ENCODE measurements around the gene ADCY1. TPM values are rescaled to one million over a fixed set of nuclear protein-coding genes. Genes with fewer than 3 reads are reported as not detected.

Gene ADCY1
- total and polyA plus RNA-seq, 3 experiments from 2014 or later: 0.79 to 1.3 TPM; not detected in 1

GRCh38 chr7:45586542-45587520 lies 12.7 kb downstream of the ADCY1 start:
- no peaks in the 10 kb centered on the region for H3K27me3 Mint-ChIP-seq
- no peaks in the 10 kb centered on the region for H3K36me3 Mint-ChIP-seq
- H3K4me3 Mint-ChIP-seq: no peak overlapping the region
- ChIA-PET POLR2A (no interaction called here), CTCF (no interaction called here)
- no peak for DNase-seq
- no peaks in the 10 kb centered on the region for H3K4me1 ChIP-seq (ENCODE audit: insufficient read depth, low read length)
- H3K4me3 ChIP-seq (ENCODE audit: low read length): no peak overlapping the region
- no peaks in the 10 kb centered on the region for H3K9me3 ChIP-seq (ENCODE audit: low read length)
- H3K27me3 ChIP-seq (ENCODE audit: insufficient read depth, low read length, poor library complexity, severe bottlenecking): no peaks in the 10 kb centered on the region
- no peak overlapping the region for H3K27ac Mint-ChIP-seq
- no peaks in the 10 kb centered on the region for H3K36me3 ChIP-seq (ENCODE audit: insufficient read depth, low read length)
- H3K9me3 Mint-ChIP-seq: no peaks in the 10 kb centered on the region
- H3K4me1 Mint-ChIP-seq: no peaks in the 10 kb centered on the region
- H3K27ac ChIP-seq (ENCODE audit: low read depth, low read length): no peak overlapping the region

- H3K27ac Mint-ChIP-seq: no peak overlapping the region
- Histone ChIP-seq H3K27me3 (ENCODE audit: insufficient read depth, low read length, poor library complexity, severe bottlenecking) (no peaks in the 10 kb centered on the region), H3K4me1 (ENCODE audit: insufficient read depth, low read length) (no peaks in the 10 kb centered on the region), H3K27ac (ENCODE audit: low read depth, low read length) (no peak overlapping the region), H3K36me3 (ENCODE audit: insufficient read depth, low read length) (no peaks in the 10 kb centered on the region), H3K9me3 (ENCODE audit: low read length) (no peaks in the 10 kb centered on the region), H3K4me3 (ENCODE audit: low read length) (no peak overlapping the region)
- H3K27me3 Mint-ChIP-seq: no peaks in the 10 kb centered on the region
- DNase-seq: no peak
- POLR2A ChIA-PET: no interaction called here
- no peaks in the 10 kb centered on the region for H3K9me3 Mint-ChIP-seq
- H3K4me3 Mint-ChIP-seq: no peak overlapping the region
- CTCF ChIA-PET: no interaction called here
- H3K36me3 Mint-ChIP-seq: no peaks in the 10 kb centered on the region
- H3K4me1 Mint-ChIP-seq: no peaks in the 10 kb centered on the region
Observed at GRCh38 chr7:45588466-45588865, 14.3 kb downstream of the ADCY1 start.

GRCh38 chr7:45589061-45589460 lies 14.9 kb downstream of the ADCY1 start:
- H3K9me3 ChIP-seq (ENCODE audit: low read length): no peaks in the 10 kb centered on the region
- H3K27ac ChIP-seq (ENCODE audit: low read depth, low read length): no peak overlapping the region
- DNase-seq: no peak
- Mint-ChIP-seq H3K4me3 (peak overlapping the region in 1 of 7 donors; percentile 38), H3K27me3 (no peaks in the 10 kb centered on the region), H3K4me1 (no peaks in the 10 kb centered on the region), H3K27ac (no peak overlapping the region), H3K9me3 (no peaks in the 10 kb centered on the region), H3K36me3 (no peaks in the 10 kb centered on the region)
- ChIA-PET CTCF (no interaction called here), POLR2A (no interaction called here)
- no peaks in the 10 kb centered on the region for H3K36me3 ChIP-seq (ENCODE audit: insufficient read depth, low read length)
- no peaks in the 10 kb centered on the region for H3K4me1 ChIP-seq (ENCODE audit: insufficient read depth, low read length)
- H3K27me3 ChIP-seq (ENCODE audit: insufficient read depth, low read length, poor library complexity, severe bottlenecking): no peaks in the 10 kb centered on the region
- H3K4me3 ChIP-seq (ENCODE audit: low read length): no peak overlapping the region

- H3K4me1 ChIP-seq (ENCODE audit: insufficient read depth, low read length): no peaks in the 10 kb centered on the region
- Mint-ChIP-seq H3K27ac (no peak overlapping the region), H3K9me3 (no peaks in the 10 kb centered on the region), H3K4me1 (no peaks in the 10 kb centered on the region), H3K36me3 (no peaks in the 10 kb centered on the region), H3K27me3 (no peaks in the 10 kb centered on the region), H3K4me3 (no peak overlapping the region)
- no peak for DNase-seq
- no peak overlapping the region for H3K4me3 ChIP-seq (ENCODE audit: low read length)
- POLR2A ChIA-PET: no interaction called here
- H3K27ac ChIP-seq (ENCODE audit: low read depth, low read length): no peak overlapping the region
- H3K27me3 ChIP-seq (ENCODE audit: insufficient read depth, low read length, poor library complexity, severe bottlenecking): no peaks in the 10 kb centered on the region
- CTCF ChIA-PET: no interaction called here
- no peaks in the 10 kb centered on the region for H3K36me3 ChIP-seq (ENCODE audit: insufficient read depth, low read length)
- H3K9me3 ChIP-seq (ENCODE audit: low read length): no peaks in the 10 kb centered on the region
Observed at GRCh38 chr7:45589915-45590678, 15.9 kb downstream of the ADCY1 start.

GRCh38 chr7:45590679-45591057 lies 16.5 kb downstream of the ADCY1 start:
- no peaks in the 10 kb centered on the region for H3K4me1 ChIP-seq (ENCODE audit: insufficient read depth, low read length)
- Mint-ChIP-seq H3K4me1 (no peaks in the 10 kb centered on the region), H3K36me3 (no peaks in the 10 kb centered on the region), H3K9me3 (no peaks in the 10 kb centered on the region), H3K4me3 (no peak overlapping the region), H3K27ac (no peak overlapping the region), H3K27me3 (no peaks in the 10 kb centered on the region)
- H3K27me3 ChIP-seq (ENCODE audit: insufficient read depth, low read length, poor library complexity, severe bottlenecking): no peaks in the 10 kb centered on the region
- H3K4me3 ChIP-seq (ENCODE audit: low read length): no peak overlapping the region
- POLR2A ChIA-PET: no interaction called here
- H3K9me3 ChIP-seq (ENCODE audit: low read length): no peaks in the 10 kb centered on the region
- no peak overlapping the region for H3K27ac ChIP-seq (ENCODE audit: low read depth, low read length)
- CTCF ChIA-PET: no interaction called here
- DNase-seq: no peak
- no peaks in the 10 kb centered on the region for H3K36me3 ChIP-seq (ENCODE audit: insufficient read depth, low read length)

GRCh38 chr7:45591101-45591906 lies 17.1 kb downstream of the ADCY1 start:
- DNase-seq: no peak
- CTCF ChIA-PET: no interaction called here
- POLR2A ChIA-PET: no interaction called here

GRCh38 chr7:45592230-45592991 lies 18.2 kb downstream of the ADCY1 start:
- H3K36me3 ChIP-seq (ENCODE audit: insufficient read depth, low read length): no peaks in the 10 kb centered on the region
- H3K9me3 ChIP-seq (ENCODE audit: low read length): no peaks in the 10 kb centered on the region
- Mint-ChIP-seq H3K4me3 (no peak overlapping the region), H3K9me3 (no peaks in the 10 kb centered on the region), H3K27me3 (peaks cover 0 to 3% of the 10 kb centered on the region in 2 donors), H3K36me3 (no peaks in the 10 kb centered on the region), H3K4me1 (no peaks in the 10 kb centered on the region), H3K27ac (no peak overlapping the region)
- ChIA-PET POLR2A (no interaction called here), CTCF (no interaction called here)
- no peaks in the 10 kb centered on the region for H3K27me3 ChIP-seq (ENCODE audit: insufficient read depth, low read length, poor library complexity, severe bottlenecking)
- no peak for DNase-seq
- no peak overlapping the region for H3K4me3 ChIP-seq (ENCODE audit: low read length)
- H3K27ac ChIP-seq (ENCODE audit: low read depth, low read length): no peak overlapping the region
- no peaks in the 10 kb centered on the region for H3K4me1 ChIP-seq (ENCODE audit: insufficient read depth, low read length)

More at GRCh38 chr7:45591101-45591906, 17.1 kb downstream of the ADCY1 start:
- Histone ChIP-seq H3K27ac (ENCODE audit: low read depth, low read length) (no peak overlapping the region), H3K4me1 (ENCODE audit: insufficient read depth, low read length) (no peaks in the 10 kb centered on the region), H3K4me3 (ENCODE audit: low read length) (no peak overlapping the region), H3K36me3 (ENCODE audit: insufficient read depth, low read length) (no peaks in the 10 kb centered on the region), H3K9me3 (ENCODE audit: low read length) (no peaks in the 10 kb centered on the region), H3K27me3 (ENCODE audit: insufficient read depth, low read length, poor library complexity, severe bottlenecking) (no peaks in the 10 kb centered on the region)
- no peaks in the 10 kb centered on the region for H3K4me1 Mint-ChIP-seq
- no peaks in the 10 kb centered on the region for H3K36me3 Mint-ChIP-seq
- no peaks in the 10 kb centered on the region for H3K27me3 Mint-ChIP-seq
- H3K9me3 Mint-ChIP-seq: no peaks in the 10 kb centered on the region
- H3K4me3 Mint-ChIP-seq: no peak overlapping the region
- peak overlapping the region in 1 of 8 donors; percentile 15 for H3K27ac Mint-ChIP-seq

All from CD8-positive, alpha-beta memory T cell (primary cell).